ENCODE data around the gene ENDOG.

- no peak for TF ChIP-seq CTCF (IDR thresholded peaks at IDR 0.05)
- no peak for TF ChIP-seq POLR2A (IDR thresholded peaks at IDR 0.05)
Measured at GRCh38 chr9:128798896-128799295, 19.4 kb upstream of the ENDOG start.

Measured in Peyer's patch (tissue), 4 donors.